HL-60 (cell line): Measurements from ENCODE around the gene MARK2.

Source experiments
- DNase-seq, 2 experiments: peaks; one replicate each; pipeline ENCODE4 v3.0.0-alpha.2; 2010 to 2020; ENCODE audit warnings: low read depth in 1 of 2, low spot score in 1 of 2
- H3K27ac ChIP-seq: fragments of 250-450 bp; sonication (Bioruptor Pico); replicated peaks from 2 replicates; pipeline ENCODE4 v1.5.1; 2020; ENCODE audit warnings: mild to moderate bottlenecking, moderate library complexity
- H3K27me3 ChIP-seq: fragments of 250-450 bp; sonication (Bioruptor Pico); 2 replicates; pipeline ENCODE4 v1.5.1; 2021; ENCODE audit warnings: mild to moderate bottlenecking, moderate library complexity; ENCODE audit not compliant: insufficient read depth, poor library complexity, severe bottlenecking
- H3K4me3 ChIP-seq: replicated peaks from 2 replicates; pipeline ENCODE4 v1.5.1; 2011; ENCODE audit warnings: mild to moderate bottlenecking, control low read depth, low read length; ENCODE audit not compliant: insufficient read depth
- CTCF ChIP-seq: IDR thresholded peaks from one replicate; pipeline ENCODE4 v1.5.1; 2011; ENCODE audit warnings: low read length, control low read depth, inconsistent platforms; ENCODE audit not compliant: insufficient read depth
- GABPA ChIP-seq: IDR thresholded peaks from 2 replicates; pipeline ENCODE4 v1.6.1; 2012; ENCODE audit warnings: low read depth
- POLR2AphosphoS5 ChIP-seq: IDR thresholded peaks from 2 replicates; pipeline ENCODE4 v1.6.1; 2012; ENCODE audit warnings: low read depth
- REST ChIP-seq: IDR thresholded peaks from 2 replicates; pipeline ENCODE4 v1.6.1; 2012; ENCODE audit warnings: low read depth; ENCODE audit not compliant: insufficient replicate concordance
- SPI1 ChIP-seq: IDR thresholded peaks from 2 replicates; pipeline ENCODE4 v1.6.1; 2012; ENCODE audit warnings: low read depth, mild to moderate bottlenecking, borderline replicate concordance

Gene MARK2

GRCh38 chr11:63851364-63851763 lies 12.5 kb downstream of the MARK2 start:
- no peak for DNase-seq
- no peak overlapping the region for H3K4me3 ChIP-seq
- TF ChIP-seq SPI1 (no peak), POLR2AphosphoS5 (no peak), GABPA (no peak), CTCF (no peak), REST (no peak)
- no peak overlapping the region for H3K27ac ChIP-seq
- H3K27me3 ChIP-seq: no peaks in the 10 kb centered on the region

DNA sequence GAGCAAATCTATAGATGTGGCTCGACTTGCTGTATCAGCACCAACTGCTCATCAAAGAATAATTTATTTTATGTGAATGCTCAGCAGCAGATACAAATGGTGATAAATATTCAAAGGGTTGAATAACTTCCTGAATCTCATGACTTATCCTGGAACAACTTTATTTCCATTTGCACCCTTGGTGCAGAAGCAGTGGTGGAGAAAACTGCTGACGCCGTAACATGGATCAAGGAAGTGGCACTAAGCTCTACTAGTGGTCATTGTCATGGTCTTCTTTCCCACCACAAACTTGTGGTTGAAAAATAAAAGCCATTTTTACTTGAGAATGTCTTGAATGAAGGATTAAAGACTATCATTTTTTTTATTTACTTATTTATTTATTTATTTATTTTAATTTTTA lies 14.6 kb downstream of the MARK2 start:
- Histone ChIP-seq H3K4me3 (no peak overlapping the region), H3K27me3 (no peaks in the 10 kb centered on the region), H3K27ac (no peak overlapping the region)
- DNase-seq: no peak
- no peak for TF ChIP-seq REST
- no peak for TF ChIP-seq CTCF
- no peak for TF ChIP-seq POLR2AphosphoS5
- no peak for TF ChIP-seq GABPA
- TF ChIP-seq SPI1: no peak

GRCh38 chr11:63854696-63855095 lies 15.8 kb downstream of the MARK2 start:
- Histone ChIP-seq H3K27ac (no peak overlapping the region), H3K27me3 (no peaks in the 10 kb centered on the region), H3K4me3 (no peak overlapping the region)
- TF ChIP-seq CTCF (no peak), REST (no peak), GABPA (no peak), POLR2AphosphoS5 (no peak), SPI1 (no peak)
- no peak for DNase-seq
